SW480 (cell line): Measurements from ENCODE around the gene XRCC2.

ENCODE experiments used
- DNase-seq: peaks from one replicate; pipeline ENCODE4 v3.0.0-alpha.2; 2016; ENCODE audit warnings: low spot score

XRCC2 gene

GRCh38 chr7:152615031-152615741 is 60.8 kb downstream of the XRCC2 start:
- DNase-seq: no peak

GRCh38 chr7:152608656-152609055 is 67.3 kb downstream of the XRCC2 start:
- DNase-seq: no peak

GRCh38 chr7:152608208-152608607 is 67.7 kb downstream of the XRCC2 start:
- DNase-seq: no peak

- no peak for DNase-seq
Observed at GRCh38 chr7:152607007-152607406, 68.9 kb downstream of the XRCC2 start.

GRCh38 chr7:152602962-152603361 is 73.0 kb downstream of the XRCC2 start:
- peak; percentile 12 for DNase-seq

GRCh38 chr7:152601305-152601798 is 74.6 kb downstream of the XRCC2 start:
- DNase-seq: no peak

GRCh38 chr7:152600266-152600665 is 75.7 kb downstream of the XRCC2 start:
- DNase-seq: no peak

- DNase-seq: peak; percentile 26
Observed at GRCh38 chr7:152597507-152597906, 78.4 kb downstream of the XRCC2 start.

- DNase-seq: no peak
Observed at GRCh38 chr7:152596824-152597223, 79.1 kb downstream of the XRCC2 start.
